ENCODE measurements around the gene MMP17.

DNA sequence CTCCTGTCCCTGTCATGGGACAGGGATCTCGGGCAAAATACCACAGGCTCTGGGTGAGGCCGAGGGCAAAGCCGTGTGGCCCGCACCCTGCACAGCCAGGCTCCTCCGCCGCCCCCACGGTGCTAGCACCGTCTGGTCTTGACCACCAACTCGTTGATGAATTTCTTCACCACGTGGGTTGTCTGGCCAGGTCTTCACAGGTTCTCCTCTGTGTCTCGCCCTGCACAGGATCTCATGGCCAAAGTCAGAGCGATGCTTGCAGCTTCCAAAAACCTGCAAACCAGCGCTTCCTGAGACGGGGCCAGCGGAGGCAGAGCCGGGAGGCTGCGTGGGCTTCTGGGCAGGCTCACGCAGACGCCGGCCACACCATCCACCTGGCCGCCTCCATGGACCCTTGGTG, 29.0 kb upstream of the MMP17 start:
- TF ChIP-seq CTCF (IDR thresholded peaks at IDR 0.05; ENCODE audit: low read length) = no peak
- no peak for TF ChIP-seq EZH2 (optimal IDR thresholded peaks at IDR 0.05; ENCODE audit: low read depth, low read length)
- no peak for TF ChIP-seq EZH2phosphoT487 (IDR thresholded peaks at IDR 0.05; ENCODE audit: low read length)
